ENCODE measurements around the gene YIF1B. TPM values are rescaled to one million over a fixed set of nuclear protein-coding genes. Genes with fewer than 3 reads are reported as not detected.

The YIF1B gene
- total and polyA plus RNA-seq, 2 donors (not counting 1 experiment from before 2014, with no cell fraction given), result 31.6 to 58.3 TPM

DNA sequence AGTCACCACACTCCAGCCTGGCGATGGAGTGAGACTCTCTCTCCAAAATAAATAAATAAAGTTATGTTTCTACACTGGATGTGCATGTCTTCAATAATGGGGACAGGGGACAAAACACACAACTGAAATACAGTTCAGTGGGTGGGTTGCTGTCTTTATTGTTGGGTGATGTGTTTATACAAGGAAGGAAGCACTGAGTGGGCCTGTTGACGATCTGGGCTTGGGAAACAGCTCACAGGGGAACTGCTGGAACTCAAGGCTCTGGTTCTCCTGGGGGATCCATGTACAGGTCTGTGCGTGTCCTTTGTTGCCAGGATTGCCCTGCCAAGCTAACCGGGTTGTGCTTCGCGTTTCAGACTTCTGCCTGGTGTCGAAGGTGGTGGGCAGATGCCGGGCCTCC, 32.5 kb downstream of the YIF1B start:
- Histone ChIP-seq H3K79me2 (ENCODE audit: control insufficient read depth, insufficient read depth, low read length) (peaks cover 9% of the 10 kb centered on the region), H2AFZ (ENCODE audit: insufficient read depth, low read depth, low read length, poor library complexity, severe bottlenecking) (no peak overlapping the region), H3K4me1 (ENCODE audit: control insufficient read depth in 2 of 2, insufficient read depth in 2 of 2, low read length in 2 of 2) (peaks cover 10 to 15% of the 10 kb centered on the region in 2 donors), H3K4me2 (replicated peaks; ENCODE audit: low read depth, low read length, poor library complexity, severe bottlenecking) (no peak overlapping the region), H3K4me3 (ENCODE audit: control extremely low read depth in 1 of 5, extremely low read depth in 1 of 5, insufficient read depth in 1 of 5, low read depth in 2 of 5, low read length in 4 of 5) (no peak overlapping the region), H3K27me3 (replicated peaks in 1 of 4; ENCODE audit: control extremely low read depth in 1 of 4, control insufficient read depth in 3 of 4, insufficient read depth in 4 of 4, low read length in 3 of 4) (no peaks in the 10 kb centered on the region), H3K36me3 (replicated peaks in 1 of 2; ENCODE audit: control extremely low read depth in 1 of 2, control insufficient read depth in 1 of 2, extremely low read depth in 1 of 2, insufficient read depth in 2 of 2, low read length in 1 of 2) (peaks cover 6 to 11% of the 10 kb centered on the region in 2 experiments), H3K27ac (ENCODE audit: low read length in 2 of 2) (no peak overlapping the region), H4K20me1 (ENCODE audit: control insufficient read depth, insufficient read depth, low read length, poor library complexity, severe bottlenecking) (peaks cover 11% of the 10 kb centered on the region), H3K9me3 (ENCODE audit: control extremely low read depth in 1 of 3, control insufficient read depth in 2 of 3, insufficient read depth in 1 of 3, low read length in 2 of 3) (no peaks in the 10 kb centered on the region), H3K9ac (ENCODE audit: low read length) (no peak overlapping the region)
- TF ChIP-seq, protein P1, sequence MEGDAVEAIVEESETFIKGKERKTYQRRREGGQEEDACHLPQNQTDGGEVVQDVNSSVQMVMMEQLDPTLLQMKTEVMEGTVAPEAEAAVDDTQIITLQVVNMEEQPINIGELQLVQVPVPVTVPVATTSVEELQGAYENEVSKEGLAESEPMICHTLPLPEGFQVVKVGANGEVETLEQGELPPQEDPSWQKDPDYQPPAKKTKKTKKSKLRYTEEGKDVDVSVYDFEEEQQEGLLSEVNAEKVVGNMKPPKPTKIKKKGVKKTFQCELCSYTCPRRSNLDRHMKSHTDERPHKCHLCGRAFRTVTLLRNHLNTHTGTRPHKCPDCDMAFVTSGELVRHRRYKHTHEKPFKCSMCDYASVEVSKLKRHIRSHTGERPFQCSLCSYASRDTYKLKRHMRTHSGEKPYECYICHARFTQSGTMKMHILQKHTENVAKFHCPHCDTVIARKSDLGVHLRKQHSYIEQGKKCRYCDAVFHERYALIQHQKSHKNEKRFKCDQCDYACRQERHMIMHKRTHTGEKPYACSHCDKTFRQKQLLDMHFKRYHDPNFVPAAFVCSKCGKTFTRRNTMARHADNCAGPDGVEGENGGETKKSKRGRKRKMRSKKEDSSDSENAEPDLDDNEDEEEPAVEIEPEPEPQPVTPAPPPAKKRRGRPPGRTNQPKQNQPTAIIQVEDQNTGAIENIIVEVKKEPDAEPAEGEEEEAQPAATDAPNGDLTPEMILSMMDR (IDR thresholded peaks at IDR 0.05), result no peak
- TF ChIP-seq EZH2 (IDR thresholded peaks at IDR 0.05; ENCODE audit: borderline replicate concordance, insufficient read depth, low read depth, low read length, poor library complexity, severe bottlenecking), result no peak
- Mint-ChIP-seq H3K27me3 (no peaks in the 10 kb centered on the region), H3K4me3 (no peak overlapping the region), H3K27ac (peak overlapping the region; percentile 67), H3K4me1 (peaks cover 29% of the 10 kb centered on the region), H3K9me3 (ENCODE audit: insufficient read depth) (no peaks in the 10 kb centered on the region)
- ATAC-seq (ENCODE audit: low read depth), result no peak
- POLR2A ChIA-PET, result no interaction called here
- DNase-seq, result no peak
- WGBS (ENCODE audit: insufficient coverage), result 95% methylated on average over 7 of the region's 8 CpGs
- CTCF ChIA-PET, result no interaction called here
- intact Hi-C loops (cut with micrococcal nuclease), result no loop called here

DNA sequence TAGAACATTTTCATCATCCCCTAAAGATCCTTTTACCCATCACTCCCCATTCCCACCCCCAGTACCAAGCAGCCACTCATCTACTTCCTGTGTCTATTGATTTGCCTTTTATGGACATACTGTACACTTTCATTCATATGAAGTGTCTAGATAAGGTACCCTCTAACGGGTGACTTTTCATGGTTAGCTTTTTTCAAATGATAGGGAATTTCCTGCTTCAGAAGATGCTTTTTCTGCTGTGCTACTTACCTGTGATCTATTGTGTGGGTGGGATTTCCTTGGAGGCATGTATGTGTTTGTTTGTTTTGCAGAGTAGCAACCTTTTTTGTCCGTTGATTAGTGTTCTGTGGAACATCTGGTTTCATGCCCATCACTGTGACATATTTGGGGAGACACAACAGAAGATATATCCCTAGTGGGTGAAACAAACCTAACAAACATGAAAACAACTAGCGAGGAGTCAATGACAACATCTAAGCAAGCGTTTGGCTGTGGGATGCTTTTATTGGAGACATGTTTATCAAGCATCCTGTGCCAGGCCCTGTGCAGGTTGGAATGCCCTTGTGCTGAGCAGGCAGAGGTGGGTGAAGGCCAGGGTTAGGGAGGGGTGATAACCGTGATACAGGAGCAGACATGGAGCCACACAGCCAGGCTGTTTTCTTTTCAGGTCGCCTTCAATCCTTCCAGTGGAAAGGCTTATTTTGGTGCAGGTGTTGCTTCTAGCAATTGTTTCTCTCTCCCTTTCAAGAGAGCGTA, 33.8 kb downstream of the YIF1B start:
- no peak overlapping the region for H3K4me2 ChIP-seq (replicated peaks; ENCODE audit: low read depth, low read length, poor library complexity, severe bottlenecking)
- Mint-ChIP-seq H3K9me3 (ENCODE audit: insufficient read depth) (no peaks in the 10 kb centered on the region), H3K4me3 (no peak overlapping the region), H3K27ac (peak overlapping the region; percentile 18), H3K4me1 (peaks cover 29% of the 10 kb centered on the region), H3K27me3 (no peaks in the 10 kb centered on the region)
- H3K27me3 ChIP-seq (replicated peaks in 1 of 4; ENCODE audit: control extremely low read depth in 1 of 4, control insufficient read depth in 3 of 4, insufficient read depth in 4 of 4, low read length in 3 of 4), result no peaks in the 10 kb centered on the region
- peaks cover 17% of the 10 kb centered on the region for H3K79me2 ChIP-seq (ENCODE audit: control insufficient read depth, insufficient read depth, low read length)
- no peak for ATAC-seq (ENCODE audit: low read depth)
- intact Hi-C loops (cut with micrococcal nuclease), result no loop called here
- no peak overlapping the region for H3K4me3 ChIP-seq (ENCODE audit: control extremely low read depth in 1 of 5, extremely low read depth in 1 of 5, insufficient read depth in 1 of 5, low read depth in 2 of 5, low read length in 4 of 5)
- no peak overlapping the region for H3K9ac ChIP-seq (ENCODE audit: low read length)
- no peak for DNase-seq
- no peaks in the 10 kb centered on the region for H3K9me3 ChIP-seq (ENCODE audit: control extremely low read depth in 1 of 3, control insufficient read depth in 2 of 3, insufficient read depth in 1 of 3, low read length in 2 of 3)
- peaks cover 11% of the 10 kb centered on the region for H4K20me1 ChIP-seq (ENCODE audit: control insufficient read depth, insufficient read depth, low read length, poor library complexity, severe bottlenecking)
- H3K4me1 ChIP-seq (ENCODE audit: control insufficient read depth in 2 of 2, insufficient read depth in 2 of 2, low read length in 2 of 2), result peaks cover 10 to 15% of the 10 kb centered on the region in 2 donors
- no peak overlapping the region for H3K27ac ChIP-seq (ENCODE audit: low read length in 2 of 2)
- WGBS (ENCODE audit: insufficient coverage), result 93% methylated on average over 2 of the region's 7 CpGs
- peaks cover 6% of the 10 kb centered on the region in 2 experiments for H3K36me3 ChIP-seq (replicated peaks in 1 of 2; ENCODE audit: control extremely low read depth in 1 of 2, control insufficient read depth in 1 of 2, extremely low read depth in 1 of 2, insufficient read depth in 2 of 2, low read length in 1 of 2)
- H2AFZ ChIP-seq (ENCODE audit: insufficient read depth, low read depth, low read length, poor library complexity, severe bottlenecking), result no peak overlapping the region
- no peak for TF ChIP-seq EZH2 (IDR thresholded peaks at IDR 0.05; ENCODE audit: borderline replicate concordance, insufficient read depth, low read depth, low read length, poor library complexity, severe bottlenecking)
- TF ChIP-seq, protein P1 (IDR thresholded peaks at IDR 0.05), result no peak
- CTCF ChIA-PET, result no interaction called here
- POLR2A ChIA-PET, result no interaction called here

Measured in B cell (primary cell).